Adrenal gland (tissue), 12 donors: ENCODE data around the gene ATP7A. TPM values are rescaled to one million over a fixed set of nuclear protein-coding genes. Genes with fewer than 3 reads are reported as not detected.
"Not testable (repeated sequence)": the region's sequence is repeated elsewhere in the genome, so short reads cannot be mapped to it uniquely, and the experiment has no call there.

Experiments
- DNase-seq, 7 donors: peaks; one replicate each; pipeline ENCODE4 v3.0.0-alpha.2; 2019 to 2020
- H3K27ac ChIP-seq, 5 donors: fragments of 200-600 bp; sonication (generic) in 4 of 5; 1 replicate in 3 of 5; 2 replicates in 2 of 5; pipeline versions ENCODE4 v1.5.1 to v1.8.0; 2016 to 2020; ENCODE audit warnings: mild to moderate bottlenecking in 1 of 5
- H3K27me3 ChIP-seq: fragments of 200-600 bp; 2 replicates; pipeline ENCODE4 v1.8.0; 2021
- H3K36me3 ChIP-seq, 2 donors: fragments of 200-600 bp; replicated peaks in 1 of 2; 1 replicate in 1 of 2; 2 replicates in 1 of 2; pipeline versions ENCODE4 v1.5.1 to v1.8.0; 2018 to 2022
- H3K4me1 ChIP-seq, 2 donors: fragments of 200-600 bp; replicated peaks in 1 of 2; 1 replicate in 1 of 2; 2 replicates in 1 of 2; pipeline versions ENCODE4 v1.5.1 to v1.8.0; 2018 to 2021
- H3K4me3 ChIP-seq, 4 donors: fragments of 200-600 bp; sonication (generic) in 3 of 4; one replicate each; pipeline ENCODE4 v1.5.1; 2016 to 2018
- H3K9me3 ChIP-seq, 3 donors: fragments of 200-600 bp; sonication (generic) in 1 of 3; replicated peaks in 1 of 3; 1 replicate in 2 of 3; 2 replicates in 1 of 3; pipeline versions ENCODE4 v1.5.1 to v1.8.0; 2016 to 2021
- CTCF ChIP-seq, 6 experiments: fragments of 450-650 bp in 4 of 6; fragments of 200-600 bp in 2 of 6; sonication (generic) in 1 of 6; IDR thresholded peaks; 1 replicate in 5 of 6; 2 replicates in 1 of 6; pipeline versions ENCODE4 v1.5.1 to v1.8.0; 2016 to 2021; ENCODE audit warnings: antibody characterized with exemption in 6 of 6, mild to moderate bottlenecking in 2 of 6, moderate library complexity in 1 of 6
- POLR2A ChIP-seq, 2 donors: fragments of 450-650 bp; IDR thresholded peaks; one replicate each; pipeline ENCODE4 v1.6.1; 2017; ENCODE audit warnings: antibody characterized with exemption in 2 of 2, mild to moderate bottlenecking in 2 of 2, moderate library complexity in 1 of 2
- WGBS, 4 donors: extraction: QIAGEN DNeasy Blood & Tissue Kit in 2 of 4; methylation state at CpG; one replicate each; pipeline versions ENCODE4 v1.1.5 to v1.1.7; 2013 to 2017; 5-methylcytosine and 5-hydroxymethylcytosine counted together
- intact Hi-C, 2 donors: fragments of 100-400 bp; cut with DNase I; formaldehyde crosslinking; loops; one replicate each; pipeline versions ENCODE4 v1.14.1 to v1.15.0; 2022 to 2023
- polyA plus RNA-seq, 3 donors: library from polyadenylated mRNA; stranded (reverse); fragments of 200-250 nt in 2 of 3; fragments of 350-450 nt in 1 of 3; fragmentation: Illumina TruSeq in 1 of 3; extraction: RNeasy Lipid Tissue Mini Kit (QIAGEN cat#74804) in 1 of 3; gene quantifications; one replicate each; pipeline ENCODE4 v1.2.3, GENCODE V29; 2013 to 2014
- total RNA-seq, 9 donors: library from RNA; depleted of rRNA in 4 of 9; stranded (reverse); fragments of >200 nt in 4 of 9; fragments of 120-200 nt in 1 of 9; fragmentation: NEBNext Ultra II Directional in 1 of 9; extraction: Animal tissue kit (Norgen Biotek cat#: 25700) in 1 of 9; gene quantifications; one replicate each; pipeline versions ENCODE4 v1.1.0 to v1.2.4, GENCODE V29; 2013 to 2023
- donor health status: healthy with polysubstance abuse.
- donor health status: Bipolar disorder and iron deficiency.
- donor health status: DM: yes; HTN: yes; CAD: no.
- donor health status: DM: no; HTN: no; CAD: no.
- donor health status: DM: no; HTN: no; CAD: no.
- donor health status: DM: yes; HTN: yes; CAD: no.

Gene ATP7A
- total and polyA plus RNA-seq, 12 donors: 2.6 to 20.9 (median 12.1) TPM

- Histone ChIP-seq H3K36me3 (peaks cover 0 to 3% of the 10 kb centered on the region in 2 donors), H3K4me1 (peaks cover 0 to 9% of the 10 kb centered on the region in 2 donors), H3K4me3 (no peak overlapping the region), H3K27ac (no peak overlapping the region), H3K27me3 (no peaks in the 10 kb centered on the region), H3K9me3 (no peaks in the 10 kb centered on the region)
- DNase-seq: no peak
- intact Hi-C loops: no loop called here
- WGBS, 4 donors: 84 to 93% (median 90%) methylated on average over 5 of the region's 5 CpGs
- TF ChIP-seq CTCF (IDR thresholded peaks at IDR 0.05) (no peak), POLR2A (IDR thresholded peaks at IDR 0.05) (no peak)
Observed at GRCh38 chrX:77901506-77901905, 9.0 kb upstream of the ATP7A start.

GRCh38 chrX:77917294-77917933 lies 6.9 kb downstream of the ATP7A start:
- Histone ChIP-seq H3K9me3 (no peaks in the 10 kb centered on the region), H3K4me3 (no peak overlapping the region), H3K27ac (no peak overlapping the region), H3K36me3 (no peaks in the 10 kb centered on the region), H3K4me1 (no peaks in the 10 kb centered on the region), H3K27me3 (no peaks in the 10 kb centered on the region)
- intact Hi-C loops: loop anchor here in 1 of 2 donors (10.0 kb wide), 1 partner anchor 107 kb away; no protein-coding TSS in a partner anchor
- 48 to 76% (median 60%) methylated on average over 2 of the region's 2 CpGs for WGBS, 4 donors
- no peak for DNase-seq
- TF ChIP-seq CTCF (IDR thresholded peaks at IDR 0.05) (no peak), POLR2A (IDR thresholded peaks at IDR 0.05) (no peak)

- H3K36me3 ChIP-seq: no peaks in the 10 kb centered on the region
- no peak overlapping the region for H3K4me3 ChIP-seq
- no peaks in the 10 kb centered on the region for H3K4me1 ChIP-seq
- no peaks in the 10 kb centered on the region for H3K9me3 ChIP-seq
- intact Hi-C loops: loop anchor here in 1 of 2 donors (10.0 kb wide), 1 partner anchor 106 kb away; no protein-coding TSS in a partner anchor
- 28 to 60% (median 52%) methylated on average over 3 of the region's 3 CpGs for WGBS, 4 donors
- DNase-seq: peak in 1 of 7 donors; percentile 29
- no peaks in the 10 kb centered on the region for H3K27me3 ChIP-seq
- TF ChIP-seq POLR2A (IDR thresholded peaks at IDR 0.05): no peak
- TF ChIP-seq CTCF (IDR thresholded peaks at IDR 0.05): no peak
- no peak overlapping the region for H3K27ac ChIP-seq
Observed at GRCh38 chrX:77918568-77918967, 8.1 kb downstream of the ATP7A start.

GRCh38 chrX:77919370-77919769 lies 8.9 kb downstream of the ATP7A start:
- H3K36me3 ChIP-seq, H3K4me3 ChIP-seq, H3K4me1 ChIP-seq, H3K9me3 ChIP-seq, DNase-seq, H3K27me3 ChIP-seq, H3K27ac ChIP-seq: not testable (repeated sequence)
- 63 to 80% (median 71%) methylated on average over 5 to 6 of the region's 6 CpGs for WGBS, 4 donors
- intact Hi-C loops: loop anchor here in 1 of 2 donors (10.0 kb wide), 1 partner anchor 105 kb away; no protein-coding TSS in a partner anchor

GRCh38 chrX:77922787-77923186 lies 12.3 kb downstream of the ATP7A start:
- intact Hi-C loops: no loop called here

More at GRCh38 chrX:77922787-77923186, 12.3 kb downstream of the ATP7A start:
- H3K4me3 ChIP-seq: no peak overlapping the region
- H3K4me1 ChIP-seq: peaks cover 0 to 6% of the 10 kb centered on the region in 2 donors
- no peak overlapping the region for H3K27ac ChIP-seq
- H3K36me3 ChIP-seq: no peaks in the 10 kb centered on the region
- TF ChIP-seq CTCF (IDR thresholded peaks at IDR 0.05): no peak
- TF ChIP-seq POLR2A (IDR thresholded peaks at IDR 0.05): no peak
- H3K9me3 ChIP-seq: no peaks in the 10 kb centered on the region
- no peak for DNase-seq
- H3K27me3 ChIP-seq: no peaks in the 10 kb centered on the region
